Lung (tissue), 12 donors: ENCODE results near the gene DGCR2. TPM values are rescaled to one million over a fixed set of nuclear protein-coding genes. Genes with fewer than 3 reads are reported as not detected.
"Not testable (repeated sequence)": the region's sequence is repeated elsewhere in the genome, so short reads cannot be mapped to it uniquely, and the experiment has no call there.

ENCODE experiments used
- ATAC-seq: fragments of 200-7000 bp; cut with Tn5 transposase; one replicate; pipeline ENCODE4 v1.9.1; 2020; ENCODE audit warnings: moderate number of reproducible peaks; ENCODE audit not compliant: insufficient read depth, low FRiP score
- DNase-seq, 3 donors: peaks; one replicate each; pipeline ENCODE4 v3.0.0-alpha.2; 2013 to 2017
- H3K27ac ChIP-seq, 2 donors: one replicate each; pipeline ENCODE4 v1.5.1; 2013; ENCODE audit warnings: mild to moderate bottlenecking in 2 of 2, moderate library complexity in 2 of 2, control low read depth in 1 of 2, inconsistent platforms in 1 of 2, low read depth in 1 of 2, low read length in 1 of 2
- H3K27me3 ChIP-seq, 3 donors: one replicate each; pipeline ENCODE4 v1.5.1; 2013; ENCODE audit warnings: low read length in 2 of 3; ENCODE audit not compliant: control insufficient read depth in 3 of 3, insufficient read depth in 3 of 3
- H3K36me3 ChIP-seq, 4 donors: one replicate each; pipeline ENCODE4 v1.5.1; 2013; ENCODE audit warnings: low read length in 4 of 4, mild to moderate bottlenecking in 1 of 4, moderate library complexity in 1 of 4; ENCODE audit not compliant: control insufficient read depth in 4 of 4, insufficient read depth in 4 of 4
- H3K4me1 ChIP-seq, 5 donors: one replicate each; pipeline ENCODE4 v1.5.1; 2013; ENCODE audit warnings: low read length in 5 of 5, mild to moderate bottlenecking in 2 of 5, moderate library complexity in 1 of 5; ENCODE audit not compliant: control insufficient read depth in 5 of 5, insufficient read depth in 5 of 5
- H3K4me3 ChIP-seq: one replicate; pipeline ENCODE4 v1.5.1; 2013; ENCODE audit warnings: mild to moderate bottlenecking, control low read depth, moderate library complexity
- H3K9ac ChIP-seq, 2 donors: one replicate each; pipeline ENCODE4 v1.5.1; 2013; ENCODE audit warnings: low read length in 2 of 2, control low read depth in 1 of 2; ENCODE audit not compliant: insufficient read depth in 1 of 2
- H3K9me3 ChIP-seq, 4 donors: one replicate each; pipeline ENCODE4 v1.5.1; 2013; ENCODE audit warnings: low read length in 3 of 4, mild to moderate bottlenecking in 1 of 4, moderate library complexity in 1 of 4; ENCODE audit not compliant: control insufficient read depth in 4 of 4, insufficient read depth in 3 of 4
- CTCF ChIP-seq: IDR thresholded peaks from 2 replicates; pipeline ENCODE4 v1.5.1; 2012; ENCODE audit warnings: mild to moderate bottlenecking; ENCODE audit errors: control extremely low read depth, extremely low read depth
- WGBS, 2 donors: extraction: QIAGEN DNeasy Blood & Tissue Kit; methylation state at CpG; one replicate each; pipeline ENCODE4 v1.1.7; 2013; 5-methylcytosine and 5-hydroxymethylcytosine counted together
- polyA plus RNA-seq, 2 donors: library from polyadenylated mRNA; stranded (reverse); fragments of 200-250 nt; gene quantifications; one replicate each; pipeline ENCODE4 v1.2.1, GENCODE V29; 2013
- total RNA-seq, 2 donors: library from RNA; depleted of rRNA in 1 of 2; stranded (reverse); fragments of >200 nt in 1 of 2; gene quantifications; one replicate each; pipeline ENCODE4 v1.2.1, GENCODE V29; 2014 to 2021
- donor health status: control.
- donor health status: control.
- donor health status: Bipolar disorder and iron deficiency.
- donor health status: healthy.
- donor health status: DM: yes; HTN: yes; CAD: no.

Gene DGCR2
- total and polyA plus RNA-seq, 4 donors = 40.4 to 77.4 (median 50.5) TPM

- DNase-seq (no peak), ATAC-seq (no peak)
- no peaks in the 10 kb centered on the region for H3K36me3 ChIP-seq
- H3K9ac ChIP-seq = no peak overlapping the region
- no peak overlapping the region for H3K4me3 ChIP-seq
- H3K27me3 ChIP-seq = peaks cover 0 to 28% (median 16%) of the 10 kb centered on the region in 3 donors
- H3K9me3 ChIP-seq = no peaks in the 10 kb centered on the region
- H3K27ac ChIP-seq = no peak overlapping the region
- peaks cover 0 to under 1% (median 0%) of the 10 kb centered on the region in 5 donors for H3K4me1 ChIP-seq
- 93 to 96% methylated on average over 6 of the region's 6 CpGs for WGBS, 2 donors
- TF ChIP-seq CTCF = no peak
These were observed 42.2 kb upstream of the DGCR2 start for GRCh38 chr22:19164425-19164824.

- not testable (repeated sequence) for H3K27me3 ChIP-seq, DNase-seq, ATAC-seq, H3K9me3 ChIP-seq, H3K4me1 ChIP-seq, H3K27ac ChIP-seq, H3K4me3 ChIP-seq, H3K9ac ChIP-seq, H3K36me3 ChIP-seq
- WGBS, 2 donors = 73 to 75% methylated on average over 11 of the region's 11 CpGs
These were observed 36.4 kb upstream of the DGCR2 start for GRCh38 chr22:19158649-19159048.

GRCh38 chr22:19156109-19156508 lies 33.9 kb upstream of the DGCR2 start:
- not testable (repeated sequence) for H3K27ac ChIP-seq, ATAC-seq, H3K36me3 ChIP-seq, H3K9me3 ChIP-seq, DNase-seq, H3K9ac ChIP-seq, H3K4me1 ChIP-seq, H3K4me3 ChIP-seq
- 79 to 87% methylated on average over 9 of the region's 9 CpGs for WGBS, 2 donors
- H3K27me3 ChIP-seq = peaks cover 0 to 28% (median 14%) of the 10 kb centered on the region in 3 donors

GRCh38 chr22:19152942-19153883 lies 31.0 kb upstream of the DGCR2 start:
- peak in 1 of 3 donors; percentile 7 for DNase-seq
- no peak overlapping the region for H3K9ac ChIP-seq
- no peaks in the 10 kb centered on the region for H3K36me3 ChIP-seq
- H3K4me1 ChIP-seq = peaks cover 0 to 8% (median 0%) of the 10 kb centered on the region in 5 donors
- H3K27ac ChIP-seq = no peak overlapping the region
- no peak for ATAC-seq
- WGBS, 2 donors = 57 to 62% methylated on average over 11 of the region's 11 CpGs
- no peak for TF ChIP-seq CTCF
- no peak overlapping the region for H3K4me3 ChIP-seq
- H3K27me3 ChIP-seq = peaks cover 21 to 44% (median 21%) of the 10 kb centered on the region in 3 donors
- H3K9me3 ChIP-seq = peaks cover 0 to 8% (median 0%) of the 10 kb centered on the region in 4 donors
